Lung (tissue), 12 donors: ENCODE measurements around the gene B4GALT6. TPM values are rescaled to one million over a fixed set of nuclear protein-coding genes. Genes with fewer than 3 reads are reported as not detected.

ENCODE experiments used
- ATAC-seq: fragments of 200-7000 bp; cut with Tn5 transposase; one replicate; pipeline ENCODE4 v1.9.1; 2020; ENCODE audit warnings: moderate number of reproducible peaks; ENCODE audit not compliant: insufficient read depth, low FRiP score
- DNase-seq, 3 donors: peaks; one replicate each; pipeline ENCODE4 v3.0.0-alpha.2; 2013 to 2017
- H3K27ac ChIP-seq, 2 donors: one replicate each; pipeline ENCODE4 v1.5.1; 2013; ENCODE audit warnings: mild to moderate bottlenecking in 2 of 2, moderate library complexity in 2 of 2, control low read depth in 1 of 2, inconsistent platforms in 1 of 2, low read depth in 1 of 2, low read length in 1 of 2
- H3K27me3 ChIP-seq, 3 donors: one replicate each; pipeline ENCODE4 v1.5.1; 2013; ENCODE audit warnings: low read length in 2 of 3; ENCODE audit not compliant: control insufficient read depth in 3 of 3, insufficient read depth in 3 of 3
- H3K36me3 ChIP-seq, 4 donors: one replicate each; pipeline ENCODE4 v1.5.1; 2013; ENCODE audit warnings: low read length in 4 of 4, mild to moderate bottlenecking in 1 of 4, moderate library complexity in 1 of 4; ENCODE audit not compliant: control insufficient read depth in 4 of 4, insufficient read depth in 4 of 4
- H3K4me1 ChIP-seq, 5 donors: one replicate each; pipeline ENCODE4 v1.5.1; 2013; ENCODE audit warnings: low read length in 5 of 5, mild to moderate bottlenecking in 2 of 5, moderate library complexity in 1 of 5; ENCODE audit not compliant: control insufficient read depth in 5 of 5, insufficient read depth in 5 of 5
- H3K4me3 ChIP-seq: one replicate; pipeline ENCODE4 v1.5.1; 2013; ENCODE audit warnings: mild to moderate bottlenecking, control low read depth, moderate library complexity
- H3K9ac ChIP-seq, 2 donors: one replicate each; pipeline ENCODE4 v1.5.1; 2013; ENCODE audit warnings: low read length in 2 of 2, control low read depth in 1 of 2; ENCODE audit not compliant: insufficient read depth in 1 of 2
- H3K9me3 ChIP-seq, 4 donors: one replicate each; pipeline ENCODE4 v1.5.1; 2013; ENCODE audit warnings: low read length in 3 of 4, mild to moderate bottlenecking in 1 of 4, moderate library complexity in 1 of 4; ENCODE audit not compliant: control insufficient read depth in 4 of 4, insufficient read depth in 3 of 4
- CTCF ChIP-seq: IDR thresholded peaks from 2 replicates; pipeline ENCODE4 v1.5.1; 2012; ENCODE audit warnings: mild to moderate bottlenecking; ENCODE audit errors: control extremely low read depth, extremely low read depth
- WGBS, 2 donors: extraction: QIAGEN DNeasy Blood & Tissue Kit; methylation state at CpG; one replicate each; pipeline ENCODE4 v1.1.7; 2013; 5-methylcytosine and 5-hydroxymethylcytosine counted together
- polyA plus RNA-seq, 2 donors: library from polyadenylated mRNA; stranded (reverse); fragments of 200-250 nt; gene quantifications; one replicate each; pipeline ENCODE4 v1.2.1, GENCODE V29; 2013
- total RNA-seq, 2 donors: library from RNA; depleted of rRNA in 1 of 2; stranded (reverse); fragments of >200 nt in 1 of 2; gene quantifications; one replicate each; pipeline ENCODE4 v1.2.1, GENCODE V29; 2014 to 2021
- donor health status: control.
- donor health status: control.
- donor health status: Bipolar disorder and iron deficiency.
- donor health status: healthy.
- donor health status: DM: yes; HTN: yes; CAD: no.

The B4GALT6 gene
- total and polyA plus RNA-seq, 4 donors, result 0.86 to 7.5 (median 3.0) TPM

- Histone ChIP-seq H3K9ac (no peak overlapping the region), H3K27me3 (no peaks in the 10 kb centered on the region), H3K4me3 (no peak overlapping the region), H3K36me3 (no peaks in the 10 kb centered on the region), H3K4me1 (peaks cover 0 to 11% (median 2%) of the 10 kb centered on the region in 5 donors), H3K27ac (no peak overlapping the region), H3K9me3 (no peaks in the 10 kb centered on the region)
- ATAC-seq, result no peak
- no peak for DNase-seq
- 14 to 43% methylated on average over 2 of the region's 2 CpGs for WGBS, 2 donors
- no peak for TF ChIP-seq CTCF
These were observed 4.2 kb upstream of the B4GALT6 start for GRCh38 chr18:31688606-31689005.

GRCh38 chr18:31686986-31687928 lies 2.9 kb upstream of the B4GALT6 start:
- H3K9me3 ChIP-seq, result no peaks in the 10 kb centered on the region
- no peaks in the 10 kb centered on the region for H3K36me3 ChIP-seq
- H3K4me3 ChIP-seq, result no peak overlapping the region
- H3K27me3 ChIP-seq, result no peaks in the 10 kb centered on the region
- peaks cover 0 to 13% (median 2%) of the 10 kb centered on the region in 5 donors for H3K4me1 ChIP-seq
- TF ChIP-seq CTCF, result no peak
- no peak overlapping the region for H3K27ac ChIP-seq
- ATAC-seq (no peak), DNase-seq (no peak)
- WGBS, 2 donors, result 59 to 66% methylated on average over 6 of the region's 6 CpGs
- H3K9ac ChIP-seq, result no peak overlapping the region

- Histone ChIP-seq H3K36me3 (no peaks in the 10 kb centered on the region), H3K4me3 (no peak overlapping the region), H3K9ac (no peak overlapping the region), H3K27me3 (no peaks in the 10 kb centered on the region), H3K9me3 (no peaks in the 10 kb centered on the region), H3K27ac (no peak overlapping the region), H3K4me1 (peaks cover 0 to 13% (median 2%) of the 10 kb centered on the region in 5 donors)
- ATAC-seq (no peak), DNase-seq (no peak)
- TF ChIP-seq CTCF, result no peak
These were observed 2.2 kb upstream of the B4GALT6 start for GRCh38 chr18:31686572-31686971.
